H1 (cell line): ENCODE data around the gene TCF25. TPM values are rescaled to one million over a fixed set of nuclear protein-coding genes. Genes with fewer than 3 reads are reported as not detected.

Source experiments
- CTCF ChIA-PET: fragments of 300-600 bp; sonication (Branson Sonifier 250); formaldehyde crosslinking; loops from one replicate; lab custom pipeline; 2021; ENCODE audit not compliant: partially characterized antibody; lab: Charles Lee
- POLR2A ChIA-PET: fragments of 300-600 bp; sonication (Branson Sonifier 250); formaldehyde crosslinking; loops from one replicate; lab custom pipeline; 2021; ENCODE audit warnings: inconsistent platforms; ENCODE audit not compliant: partially characterized antibody; lab: Charles Lee
- DNase-seq, 2 experiments: peaks; one replicate each; pipeline versions ENCODE4 v3.0.0 to v3.0.0-alpha.2; 2010 to 2022; ENCODE audit warnings: low spot score in 2 of 2, low read depth in 1 of 2, mixed read lengths in 1 of 2
- FAIRE-seq: peaks from 2 replicates; lab custom pipeline; 2011; peaks lifted over from hg19 to GRCh38; lab: Jason Lieb, UNC
- H2AFZ ChIP-seq: 2 replicates; pipeline ENCODE4 v1.8.1; 2012; ENCODE audit warnings: low read length, inconsistent platforms
- H2AK5ac ChIP-seq: 2 replicates; pipeline ENCODE4 v1.6.1; 2013; ENCODE audit warnings: low read depth, low read length
- H2BK120ac ChIP-seq: replicated peaks from 2 replicates; pipeline ENCODE3; 2013; ENCODE audit warnings: low read depth, low read length, inconsistent platforms
- H2BK12ac ChIP-seq: 2 replicates; pipeline ENCODE4 v1.6.1; 2013; ENCODE audit warnings: low read depth, low read length
- H2BK15ac ChIP-seq: 2 replicates; pipeline ENCODE4 v1.6.1; 2013; ENCODE audit warnings: low read length
- H2BK20ac ChIP-seq: 2 replicates; pipeline ENCODE4 v1.6.1; 2013; ENCODE audit warnings: low read length
- H2BK5ac ChIP-seq: 2 replicates; pipeline ENCODE4 v1.6.1; 2013; ENCODE audit warnings: low read depth, low read length
- H3K14ac ChIP-seq: 2 replicates; pipeline ENCODE4 v1.6.1; 2013; ENCODE audit warnings: inconsistent platforms; ENCODE audit not compliant: insufficient read length
- H3K18ac ChIP-seq: 2 replicates; pipeline ENCODE4 v1.6.1; 2013; ENCODE audit warnings: low read length; ENCODE audit errors: extremely low read depth
- H3K23ac ChIP-seq: 2 replicates; pipeline ENCODE4 v1.6.1; 2013; ENCODE audit warnings: inconsistent platforms; ENCODE audit not compliant: insufficient read length
- H3K23me2 ChIP-seq: 2 replicates; pipeline ENCODE4 v1.6.1; 2013; ENCODE audit warnings: low read depth, low read length
- H3K27ac ChIP-seq: 2 replicates; pipeline ENCODE4 v1.6.1; 2011; ENCODE audit warnings: low read depth, low read length, inconsistent platforms
- H3K27me3 ChIP-seq, 4 experiments: replicated peaks in 1 of 4; 1 replicate in 1 of 4; 2 replicates in 3 of 4; pipeline versions ENCODE4 v1.6.1 to v1.8.1; 2011 to 2013; ENCODE audit warnings: low read length in 3 of 4, mild to moderate bottlenecking in 3 of 4, inconsistent platforms in 2 of 4, mixed read lengths in 2 of 4, moderate library complexity in 1 of 4; ENCODE audit not compliant: control insufficient read depth in 3 of 4, insufficient read depth in 3 of 4; ENCODE audit errors: extremely low read depth in 1 of 4
- H3K36me3 ChIP-seq, 4 experiments: 2 replicates each; pipeline versions ENCODE4 v1.6.1 to v1.8.1; 2011 to 2013; ENCODE audit warnings: mild to moderate bottlenecking in 4 of 4, low read length in 3 of 4, moderate library complexity in 2 of 4, control low read depth in 1 of 4, inconsistent platforms in 1 of 4; ENCODE audit not compliant: insufficient read depth in 4 of 4, control insufficient read depth in 2 of 4
- H3K4ac ChIP-seq: replicated peaks from 2 replicates; pipeline ENCODE3; 2013; ENCODE audit warnings: low read length, low read depth, mixed read lengths, inconsistent platforms; ENCODE audit not compliant: insufficient read length
- H3K4me1 ChIP-seq, 4 experiments: replicated peaks in 1 of 4; 1 replicate in 1 of 4; 2 replicates in 3 of 4; pipeline versions ENCODE4 v1.6.1 to v1.8.1; 2011 to 2013; ENCODE audit warnings: low read length in 3 of 4, inconsistent platforms in 2 of 4, mixed read lengths in 1 of 4; ENCODE audit not compliant: insufficient read depth in 4 of 4, control insufficient read depth in 3 of 4
- H3K4me2 ChIP-seq, 2 experiments: 2 replicates each; pipeline versions ENCODE4 v1.6.1 to v1.8.1; 2011 to 2013; ENCODE audit warnings: low read depth in 2 of 2, low read length in 2 of 2, control low read depth in 1 of 2, inconsistent platforms in 1 of 2, mild to moderate bottlenecking in 1 of 2; ENCODE audit not compliant: insufficient read depth in 1 of 2
- H3K4me3 ChIP-seq, 4 experiments: fragments of 200-600, 300-600 bp in 1 of 4; sonication (generic), shearing (Covaris generic), sonication (Bioruptor Twin) in 1 of 4; 2 replicates each; pipeline versions ENCODE4 v1.5.1 to v1.8.1; 2011 to 2016; ENCODE audit warnings: low read length in 4 of 4, low read depth in 3 of 4, control low read depth in 2 of 4, inconsistent platforms in 2 of 4, mild to moderate bottlenecking in 2 of 4, mixed read lengths in 1 of 4, moderate library complexity in 1 of 4; ENCODE audit not compliant: insufficient read depth in 2 of 4; ENCODE audit errors: extremely low read depth in 1 of 4
- H3K56ac ChIP-seq: replicated peaks from 2 replicates; pipeline ENCODE3; 2013; ENCODE audit warnings: low read depth, mild to moderate bottlenecking, mixed read lengths, low read length, inconsistent platforms; ENCODE audit not compliant: insufficient read length
- H3K79me1 ChIP-seq: 2 replicates; pipeline ENCODE4 v1.6.1; 2013; ENCODE audit warnings: low read depth, low read length, control low read depth
- H3K79me2 ChIP-seq, 2 experiments: 2 replicates each; pipeline versions ENCODE4 v1.6.1 to v1.8.1; 2012 to 2013; ENCODE audit warnings: low read length in 2 of 2, mild to moderate bottlenecking in 2 of 2, inconsistent platforms in 1 of 2; ENCODE audit not compliant: insufficient read depth in 2 of 2, control insufficient read depth in 1 of 2
- H3K9ac ChIP-seq, 4 experiments: replicated peaks in 1 of 4; 1 replicate in 1 of 4; 2 replicates in 3 of 4; pipeline versions ENCODE4 v1.6.1 to v1.8.1; 2011 to 2013; ENCODE audit warnings: low read depth in 3 of 4, low read length in 3 of 4, control low read depth in 2 of 4, mild to moderate bottlenecking in 2 of 4, moderate library complexity in 2 of 4, inconsistent platforms in 1 of 4; ENCODE audit errors: extremely low read depth in 1 of 4
- H3K9me3 ChIP-seq, 2 experiments: 2 replicates each; pipeline versions ENCODE4 v1.6.1 to v1.8.1; 2012 to 2013; ENCODE audit warnings: mild to moderate bottlenecking in 2 of 2, moderate library complexity in 2 of 2, control low read depth in 1 of 2, inconsistent platforms in 1 of 2, low read depth in 1 of 2, low read length in 1 of 2, mixed read lengths in 1 of 2; ENCODE audit not compliant: insufficient read depth in 2 of 2
- H4K20me1 ChIP-seq, 2 experiments: replicated peaks in 1 of 2; 2 replicates each; pipeline versions ENCODE3 to v1.8.1; 2011 to 2013; ENCODE audit warnings: inconsistent platforms in 2 of 2, low read length in 2 of 2, mild to moderate bottlenecking in 1 of 2; ENCODE audit not compliant: insufficient read depth in 2 of 2, control insufficient read depth in 1 of 2
- H4K5ac ChIP-seq: 2 replicates; pipeline ENCODE4 v1.6.1; 2013; ENCODE audit warnings: low read length, low read depth, mixed read lengths, inconsistent platforms; ENCODE audit not compliant: insufficient read length
- H4K8ac ChIP-seq: 2 replicates; pipeline ENCODE4 v1.8.0; 2013; ENCODE audit warnings: mild to moderate bottlenecking, moderate library complexity, low read length, inconsistent platforms; ENCODE audit not compliant: insufficient read depth; ENCODE audit errors: extremely low read depth
- H4K91ac ChIP-seq: replicated peaks from 2 replicates; pipeline ENCODE3; 2013; ENCODE audit warnings: low read length, mixed read lengths, inconsistent platforms; ENCODE audit not compliant: insufficient read length
- POU5F1 ChIP-seq: IDR thresholded peaks from 2 replicates; pipeline ENCODE4 v1.6.1; 2011; ENCODE audit warnings: low read depth, mild to moderate bottlenecking, low read length, moderate library complexity
- SP4 ChIP-seq: IDR thresholded peaks from 2 replicates; pipeline ENCODE4 v1.6.1; 2012; ENCODE audit warnings: low read length, inconsistent platforms
- WGBS, 2 experiments: shearing (Covaris generic) in 1 of 2; methylation state at CpG; one replicate each; pipeline versions ENCODE4 v1.1.6 to v1.1.7; 2013 to 2015; ENCODE audit warnings: low lambda C conversion rate in 2 of 2, mixed read lengths in 2 of 2, inconsistent platforms in 1 of 2, low coverage in 1 of 2, missing lambda C conversion rate in 1 of 2; ENCODE audit not compliant: insufficient replicate concordance in 2 of 2, insufficient coverage in 1 of 2, insufficient read length in 1 of 2; ENCODE audit errors: extremely low coverage in 1 of 2, missing lambda C conversion rate in 1 of 2; 5-methylcytosine and 5-hydroxymethylcytosine counted together
- polyA plus RNA-seq, 7 experiments: library from polyadenylated mRNA; depleted of rRNA in 3 of 7; stranded (reverse) in 5 of 7; unstranded in 2 of 7; fragments of >200 nt in 5 of 7; fragments of 200-250 nt in 2 of 7; gene quantifications; 1 replicate in 5 of 7; 2 replicates in 1 of 7; 4 replicates in 1 of 7; pipeline versions ENCODE4 v1.2.1 to v1.2.3, GENCODE V29; 2011 to 2013; ENCODE audit warnings: missing spikeins in 2 of 7, mixed read lengths in 2 of 7
- total RNA-seq: library from RNA; stranded (reverse); fragmentation: NEBNext Ultra II Directional; extraction: Animal tissue kit (Norgen Biotek cat#: 25700); gene quantifications from 2 replicates; pipeline ENCODE4 v1.2.1, GENCODE V29; 2021

The TCF25 gene
- total and polyA plus RNA-seq, 2 of the 8 experiments (the other 6 are each of a cell fraction or from before 2014, with no cell fraction given), result 78.1 to 102 TPM

- no peak overlapping the region for H3K4ac ChIP-seq
- DNase-seq, result no peak
- WGBS, 2 experiments, result 92% methylated on average over 5 of the region's 5 CpGs; no CpG with 5 or more reads in 1 of the 2 experiments
Measured at GRCh38 chr16:89867918-89868317, 5.5 kb upstream of the TCF25 start.

More at GRCh38 chr16:89867918-89868317, 5.5 kb upstream of the TCF25 start:
- H2BK12ac ChIP-seq, result no peak overlapping the region
- peaks cover 0 to 2% (median under 1%) of the 10 kb centered on the region in 4 experiments; a peak in 3 of 7 replicates for H3K4me1 ChIP-seq
- peaks cover 2% of the 10 kb centered on the region; the same call in 1 of the 2 replicates for H3K23me2 ChIP-seq
- H3K14ac ChIP-seq, result no peak overlapping the region
- no peaks in the 10 kb centered on the region; the same call in 1 of the 2 replicates for H3K79me1 ChIP-seq
- no peaks in the 10 kb centered on the region for H3K79me2 ChIP-seq
- H3K56ac ChIP-seq, result no peak overlapping the region
- H4K5ac ChIP-seq, result no peak overlapping the region
- H3K27ac ChIP-seq, result no peak overlapping the region
- no peak overlapping the region for H2AK5ac ChIP-seq
- no peak overlapping the region for H3K18ac ChIP-seq
- H4K20me1 ChIP-seq, result no peaks in the 10 kb centered on the region
- no peaks in the 10 kb centered on the region for H3K27me3 ChIP-seq
- H2BK120ac ChIP-seq, result no peak overlapping the region
- no peak overlapping the region for H2BK20ac ChIP-seq
- FAIRE-seq, result no peak
- no peak overlapping the region for H4K91ac ChIP-seq
- ChIA-PET CTCF (interaction anchor here (0.6 kb wide), 1 partner anchor 310 kb away, joined by 3 read pairs; no protein-coding TSS in a partner anchor), POLR2A (no interaction called here)
- H3K36me3 ChIP-seq, result no peaks in the 10 kb centered on the region; a peak in 1 of 8 replicates
- H3K9ac ChIP-seq, result no peak overlapping the region
- H3K9me3 ChIP-seq, result peaks cover 4 to 8% of the 10 kb centered on the region in 2 experiments; a peak in 3 of 4 replicates
- no peak overlapping the region for H2BK15ac ChIP-seq
- no peak overlapping the region for H3K4me2 ChIP-seq
- H3K4me3 ChIP-seq, result no peak overlapping the region
- no peak for TF ChIP-seq POU5F1
- no peak for TF ChIP-seq SP4
- H2BK5ac ChIP-seq, result no peak overlapping the region
- H3K23ac ChIP-seq, result no peak overlapping the region
- H4K8ac ChIP-seq, result no peak overlapping the region
- H2AFZ ChIP-seq, result no peak overlapping the region
